GM23338 (cell line): ENCODE measurements around the gene GALM. TPM values are rescaled to one million over a fixed set of nuclear protein-coding genes. Genes with fewer than 3 reads are reported as not detected.

Experiments
- ATAC-seq: fragments of 200-7000 bp; cut with Tn5 transposase; 3 replicates; pipeline ENCODE4 v1.9.1; 2020
- DNase-seq: peaks from one replicate; pipeline ENCODE4 v3.0.0-alpha.2; 2015; ENCODE audit warnings: low spot score
- H2AFZ ChIP-seq: fragments of 200-600 bp; sonication (generic); 2 replicates; pipeline ENCODE4 v1.8.0; 2016; ENCODE audit warnings: antibody characterized with exemption, mild to moderate bottlenecking, moderate library complexity
- H3F3A ChIP-seq: fragments of 200-600 bp; sonication (generic); replicated peaks from 2 replicates; pipeline ENCODE4 v1.8.0; 2017; ENCODE audit warnings: antibody characterized with exemption, mixed run types, low read depth
- H3K27ac ChIP-seq: fragments of 200-600 bp; sonication (generic); 2 replicates; pipeline ENCODE4 v1.6.1; 2016; ENCODE audit warnings: low read depth
- H3K27me3 ChIP-seq: fragments of 200-600 bp; sonication (generic); 2 replicates; pipeline ENCODE4 v1.8.0; 2016; ENCODE audit warnings: mild to moderate bottlenecking, mixed run types, moderate library complexity; ENCODE audit not compliant: insufficient read depth
- H3K36me3 ChIP-seq: fragments of 200-600 bp; sonication (generic); 2 replicates; pipeline ENCODE4 v1.8.0; 2016; ENCODE audit warnings: mild to moderate bottlenecking; ENCODE audit not compliant: insufficient read depth
- H3K4me1 ChIP-seq: fragments of 200-600 bp; sonication (generic); 2 replicates; pipeline ENCODE4 v1.8.0; 2016; ENCODE audit warnings: mild to moderate bottlenecking, moderate library complexity; ENCODE audit not compliant: insufficient read depth
- H3K4me2 ChIP-seq: fragments of 200-600 bp; sonication (generic); 2 replicates; pipeline ENCODE4 v1.7.1; 2017; ENCODE audit warnings: mixed run types
- H3K4me3 ChIP-seq: fragments of 200-600 bp; sonication (generic); 2 replicates; pipeline ENCODE4 v1.6.1; 2016; ENCODE audit warnings: mixed run types
- H3K79me2 ChIP-seq: fragments of 200-600 bp; sonication (generic); replicated peaks from 2 replicates; pipeline ENCODE4 v1.8.0; 2017; ENCODE audit warnings: mild to moderate bottlenecking; ENCODE audit not compliant: insufficient read depth
- H3K9me2 ChIP-seq: fragments of 200-600 bp; sonication (generic); 2 replicates; pipeline ENCODE4 v1.8.0; 2017; ENCODE audit not compliant: insufficient read depth
- H4K20me1 ChIP-seq: fragments of 200-600 bp; sonication (generic); replicated peaks from 2 replicates; pipeline ENCODE4 v1.8.0; 2017; ENCODE audit warnings: mild to moderate bottlenecking; ENCODE audit not compliant: insufficient read depth
- H3K27ac Mint-ChIP-seq: 2 replicates; pipeline ENCODE4 v1.8.0; 2020; ENCODE audit warnings: inconsistent platforms, mild to moderate bottlenecking, moderate library complexity, mixed read lengths
- H3K27me3 Mint-ChIP-seq: 3 replicates; pipeline ENCODE4 v1.8.0; 2022; ENCODE audit warnings: low read depth, mild to moderate bottlenecking, moderate library complexity, mixed read lengths, inconsistent platforms; ENCODE audit not compliant: insufficient read depth, poor library complexity
- H3K36me3 Mint-ChIP-seq: 3 replicates; pipeline ENCODE4 v1.8.0; 2021; ENCODE audit warnings: low read depth, mild to moderate bottlenecking, inconsistent platforms, moderate library complexity, mixed read lengths
- H3K4me1 Mint-ChIP-seq: 3 replicates; pipeline ENCODE4 v1.8.0; 2020; ENCODE audit warnings: mild to moderate bottlenecking, inconsistent platforms, mixed read lengths
- H3K4me3 Mint-ChIP-seq: 3 replicates; pipeline ENCODE4 v1.8.0; 2021; ENCODE audit warnings: moderate library complexity, mild to moderate bottlenecking, inconsistent platforms, mixed read lengths
- H3K9me3 Mint-ChIP-seq: 3 replicates; pipeline ENCODE4 v1.8.0; 2020; ENCODE audit warnings: moderate library complexity, mild to moderate bottlenecking, inconsistent platforms, mixed read lengths
- CTCF ChIP-seq, 2 experiments: fragments of 200-600 bp in 1 of 2; sonication (generic) in 1 of 2; conservative IDR thresholded peaks; 2 replicates each; pipeline versions ENCODE4 v1.5.1 to v1.6.1; 2016 to 2017; ENCODE audit warnings: antibody characterized with exemption in 2 of 2, low read depth in 2 of 2, mild to moderate bottlenecking in 2 of 2, moderate library complexity in 1 of 2
- ETS1 ChIP-seq: IDR thresholded peaks from 2 replicates; pipeline ENCODE4 v1.6.1; 2016; ENCODE audit warnings: antibody characterized with exemption
- EZH2 ChIP-seq: fragments of 200-600 bp; sonication (generic); IDR thresholded peaks from one replicate; pipeline ENCODE4 v1.8.0; 2017; ENCODE audit warnings: antibody characterized with exemption, mild to moderate bottlenecking, low read depth; ENCODE audit not compliant: unreplicated experiment
- EZH2phosphoT487 ChIP-seq: fragments of 200-600 bp; sonication (generic); IDR thresholded peaks from one replicate; pipeline ENCODE4 v1.8.1; 2018; ENCODE audit warnings: antibody characterized with exemption; ENCODE audit not compliant: unreplicated experiment
- JUNB ChIP-seq: IDR thresholded peaks from one replicate; pipeline ENCODE4 v1.6.1; 2016; ENCODE audit warnings: antibody characterized with exemption; ENCODE audit not compliant: unreplicated experiment
- NANOG ChIP-seq: IDR thresholded peaks from 2 replicates; pipeline ENCODE4 v1.6.1; 2016; ENCODE audit warnings: antibody characterized with exemption, borderline replicate concordance
- STAT1 ChIP-seq: IDR thresholded peaks from one replicate; pipeline ENCODE4 v1.6.1; 2016; ENCODE audit warnings: antibody characterized with exemption; ENCODE audit not compliant: unreplicated experiment
- ZNF114 ChIP-seq: fragments of 250-450 bp; sonication (Bioruptor Pico); IDR thresholded peaks from 2 replicates; pipeline ENCODE4 v1.5.0; 2020; ENCODE audit warnings: mild to moderate bottlenecking, moderate library complexity
- ZNF462 ChIP-seq: fragments of 250-450 bp; sonication (Bioruptor Pico); IDR thresholded peaks from 2 replicates; pipeline ENCODE4 v1.5.0; 2020; ENCODE audit warnings: mild to moderate bottlenecking, moderate library complexity
- polyA plus RNA-seq: library from polyadenylated mRNA; unstranded; fragments of >200 nt; fragmentation: Nextera tagmentation; extraction: Ambion mirVana; gene quantifications from 2 replicates; pipeline ENCODE4 v1.2.1, GENCODE V29; 2016
- total RNA-seq: library from RNA; depleted of rRNA; stranded (reverse); fragments of >200 nt; shearing (Covaris generic); gene quantifications from 2 replicates; pipeline ENCODE4 v1.2.3, GENCODE V29; 2014

The GALM gene
- total and polyA plus RNA-seq, 2 experiments from 2014 or later = 9.3 to 21.6 TPM

- no peak for DNase-seq
- H4K20me1 ChIP-seq = no peaks in the 10 kb centered on the region
- no peaks in the 10 kb centered on the region for H3K79me2 ChIP-seq
- no peaks in the 10 kb centered on the region for H3K36me3 ChIP-seq
- H3K4me1 ChIP-seq = no peaks in the 10 kb centered on the region
- Mint-ChIP-seq H3K27me3 (peaks cover 2% of the 10 kb centered on the region), H3K4me3 (no peak overlapping the region), H3K4me1 (no peaks in the 10 kb centered on the region), H3K36me3 (0 out of 3 replicates have a peak, but pooled peaks cover under 1% of the 10 kb centered on the region), H3K27ac (no peak overlapping the region), H3K9me3 (no peaks in the 10 kb centered on the region)
- no peak overlapping the region for H3K4me2 ChIP-seq
- H3K9me2 ChIP-seq = no peaks in the 10 kb centered on the region
- no peak overlapping the region for H3K27ac ChIP-seq
- no peak overlapping the region for H3K4me3 ChIP-seq
- no peak overlapping the region for H2AFZ ChIP-seq
- TF ChIP-seq ETS1 = no peak
- TF ChIP-seq CTCF (conservative IDR thresholded peaks at IDR 0.05; ENCODE audit: low read depth in 2 of 2) = no peak
- TF ChIP-seq EZH2 = no peak
- no peaks in the 10 kb centered on the region for H3F3A ChIP-seq
- no peaks in the 10 kb centered on the region for H3K27me3 ChIP-seq
- ATAC-seq = no peak
Observed at GRCh38 chr2:38700113-38700785, 34.3 kb downstream of the GALM start.

GRCh38 chr2:38700881-38701458 is 35.1 kb downstream of the GALM start:
- H3K4me3 ChIP-seq = no peak overlapping the region
- Mint-ChIP-seq H3K27me3 (peaks cover 3% of the 10 kb centered on the region), H3K27ac (no peak overlapping the region), H3K4me1 (no peaks in the 10 kb centered on the region), H3K9me3 (no peaks in the 10 kb centered on the region), H3K4me3 (no peak overlapping the region), H3K36me3 (0 out of 3 replicates have a peak, but pooled peaks cover 2% of the 10 kb centered on the region)
- no peak overlapping the region for H2AFZ ChIP-seq
- DNase-seq (no peak), ATAC-seq (no peak)
- H3K9me2 ChIP-seq = no peaks in the 10 kb centered on the region
- H3K36me3 ChIP-seq = no peaks in the 10 kb centered on the region
- H3K79me2 ChIP-seq = no peaks in the 10 kb centered on the region
- no peaks in the 10 kb centered on the region for H3K27me3 ChIP-seq
- H3F3A ChIP-seq = no peaks in the 10 kb centered on the region
- no peak overlapping the region for H3K4me2 ChIP-seq
- no peaks in the 10 kb centered on the region for H4K20me1 ChIP-seq
- H3K27ac ChIP-seq = no peak overlapping the region
- H3K4me1 ChIP-seq = no peaks in the 10 kb centered on the region
- TF ChIP-seq CTCF (conservative IDR thresholded peaks at IDR 0.05; ENCODE audit: low read depth in 2 of 2) = no peak
- TF ChIP-seq EZH2phosphoT487 = no peak
- TF ChIP-seq STAT1 = no peak
- TF ChIP-seq JUNB = no peak
- TF ChIP-seq ZNF114 (CRISPR knock-in tag) = no peak
- no peak for TF ChIP-seq NANOG
- no peak for TF ChIP-seq EZH2
- TF ChIP-seq ZNF462 (CRISPR knock-in tag) = no peak
